Urinary bladder (tissue), 4 donors: Measurements from ENCODE around the gene NDOR1. TPM values are rescaled to one million over a fixed set of nuclear protein-coding genes. Genes with fewer than 3 reads are reported as not detected.
"Not testable (repeated sequence)": the region's sequence is repeated elsewhere in the genome, so short reads cannot be mapped to it uniquely, and the experiment has no call there.

Experiments
- DNase-seq: peaks from one replicate; pipeline ENCODE4 v3.0.0-alpha.2; 2015; ENCODE audit errors: extremely low spot score
- H3K27ac ChIP-seq: one replicate; pipeline ENCODE4 v1.5.1; 2013; ENCODE audit warnings: low read depth, mild to moderate bottlenecking, moderate library complexity
- H3K36me3 ChIP-seq: one replicate; pipeline ENCODE4 v1.6.1; 2013; ENCODE audit warnings: mild to moderate bottlenecking, moderate library complexity; ENCODE audit not compliant: insufficient read depth
- H3K4me1 ChIP-seq: one replicate; pipeline ENCODE4 v1.6.1; 2013; ENCODE audit warnings: mild to moderate bottlenecking, moderate library complexity; ENCODE audit not compliant: insufficient read depth
- H3K4me3 ChIP-seq: one replicate; pipeline ENCODE4 v1.5.1; 2013; ENCODE audit warnings: low read depth, low read length
- WGBS: extraction: QIAGEN DNeasy Blood & Tissue Kit; methylation state at CpG from one replicate; pipeline ENCODE4 v1.1.7; 2013; 5-methylcytosine and 5-hydroxymethylcytosine counted together
- polyA plus RNA-seq: library from polyadenylated mRNA; stranded (reverse); fragments of 200-250 nt; gene quantifications from one replicate; pipeline ENCODE4 v1.2.3, GENCODE V29; 2013
- total RNA-seq: library from RNA; depleted of rRNA; stranded (reverse); fragments of >200 nt; gene quantifications from one replicate; pipeline ENCODE4 v1.2.3, GENCODE V29; 2014
- donor health status: healthy with polysubstance abuse.
- donor health status: healthy.

NDOR1 gene
- total and polyA plus RNA-seq, 2 donors = 3.2 to 10.4 TPM

DNA sequence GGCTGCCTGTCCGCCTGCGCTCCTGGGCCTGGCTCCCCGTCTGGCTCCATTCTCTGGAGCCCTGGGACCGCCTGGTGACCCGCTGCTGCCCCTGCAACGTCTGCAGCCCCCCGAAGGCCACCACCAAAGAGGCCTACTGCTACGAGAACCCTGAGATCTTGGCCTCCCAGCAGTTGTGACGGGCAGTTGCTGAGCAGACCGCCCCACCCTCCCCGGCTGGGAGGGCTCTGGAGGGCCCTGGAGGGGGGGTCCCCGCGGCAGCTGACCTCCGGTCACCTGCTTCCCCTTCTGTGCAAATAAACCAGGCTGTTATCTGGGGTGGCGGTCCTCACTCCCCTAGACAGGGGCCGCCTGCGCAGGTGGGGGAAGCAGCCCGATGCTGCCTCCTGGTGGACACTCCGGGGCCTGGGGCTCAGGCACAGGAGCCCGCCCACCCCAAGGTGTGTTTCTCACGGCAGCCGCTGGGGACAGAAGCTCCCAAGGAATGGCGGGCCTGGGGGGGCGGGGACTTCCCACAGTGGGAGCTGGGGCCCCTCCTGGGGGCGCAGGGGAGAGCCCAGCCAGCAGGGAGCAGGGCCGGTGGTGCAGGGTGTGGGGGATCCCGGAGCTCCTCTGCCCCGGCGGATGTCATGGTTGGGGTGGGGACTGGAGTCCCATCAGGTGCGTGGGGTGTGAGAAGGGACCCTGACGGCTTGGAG lies 30.9 kb downstream of the NDOR1 start:
- H3K4me1 ChIP-seq = no peaks in the 10 kb centered on the region
- no peak for DNase-seq
- no peak overlapping the region for H3K4me3 ChIP-seq
- H3K36me3 ChIP-seq = no peaks in the 10 kb centered on the region
- H3K27ac ChIP-seq = no peak overlapping the region
- 9% methylated on average over 31 of the region's 31 CpGs for WGBS

GRCh38 chr9:137236936-137237421 lies 31.5 kb downstream of the NDOR1 start:
- Histone ChIP-seq H3K4me1 (no peaks in the 10 kb centered on the region), H3K27ac (no peak overlapping the region), H3K36me3 (no peaks in the 10 kb centered on the region), H3K4me3 (no peak overlapping the region)
- no peak for DNase-seq
- WGBS = 46% methylated on average over 11 of the region's 11 CpGs

- no peaks in the 10 kb centered on the region for H3K4me1 ChIP-seq
Observed at GRCh38 chr9:137237759-137238726, 32.5 kb downstream of the NDOR1 start.

DNA sequence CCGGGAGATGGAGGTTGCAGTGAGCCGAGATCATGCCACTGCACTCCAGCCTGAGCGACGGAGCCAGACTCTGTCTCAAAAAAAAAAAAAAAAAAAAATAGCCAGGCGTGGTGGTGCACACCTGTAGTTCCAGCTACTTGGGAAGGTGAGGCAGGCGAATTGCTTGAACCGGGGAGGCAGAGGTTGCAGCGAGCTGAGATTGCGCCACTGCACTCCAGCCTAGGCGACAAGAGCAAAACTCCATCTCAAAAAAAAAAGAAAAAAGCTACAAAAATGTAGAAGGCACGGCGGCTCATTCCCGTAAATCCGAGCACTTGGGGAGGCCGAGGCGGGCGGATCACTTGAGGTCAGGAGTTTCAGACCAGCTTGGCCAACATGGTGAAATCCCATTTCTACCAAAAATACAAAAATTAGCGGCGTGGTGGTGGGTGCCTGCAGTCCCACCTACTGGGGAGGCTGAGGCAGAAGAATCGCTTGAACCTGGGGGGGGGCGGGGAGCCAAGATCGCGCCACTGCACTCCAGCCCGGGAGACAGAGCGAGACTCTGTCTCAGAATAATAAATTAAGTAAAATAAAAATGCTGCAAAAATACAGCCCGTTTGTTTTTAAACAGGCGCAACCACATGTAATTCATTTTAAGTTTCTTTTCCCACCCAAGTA lies 34.2 kb downstream of the NDOR1 start:
- H3K4me1 ChIP-seq, DNase-seq, H3K36me3 ChIP-seq: not testable (repeated sequence)
- H3K27ac ChIP-seq = peak overlapping the region; percentile 85
- H3K4me3 ChIP-seq = peak overlapping the region; percentile 49
- 46% methylated on average over 27 of the region's 27 CpGs for WGBS

More at GRCh38 chr9:137237759-137238726, 32.5 kb downstream of the NDOR1 start:
- no peak for DNase-seq
- 71% methylated on average over 13 of the region's 13 CpGs for WGBS
- Histone ChIP-seq H3K4me3 (no peak overlapping the region), H3K36me3 (no peaks in the 10 kb centered on the region), H3K27ac (no peak overlapping the region)

DNA sequence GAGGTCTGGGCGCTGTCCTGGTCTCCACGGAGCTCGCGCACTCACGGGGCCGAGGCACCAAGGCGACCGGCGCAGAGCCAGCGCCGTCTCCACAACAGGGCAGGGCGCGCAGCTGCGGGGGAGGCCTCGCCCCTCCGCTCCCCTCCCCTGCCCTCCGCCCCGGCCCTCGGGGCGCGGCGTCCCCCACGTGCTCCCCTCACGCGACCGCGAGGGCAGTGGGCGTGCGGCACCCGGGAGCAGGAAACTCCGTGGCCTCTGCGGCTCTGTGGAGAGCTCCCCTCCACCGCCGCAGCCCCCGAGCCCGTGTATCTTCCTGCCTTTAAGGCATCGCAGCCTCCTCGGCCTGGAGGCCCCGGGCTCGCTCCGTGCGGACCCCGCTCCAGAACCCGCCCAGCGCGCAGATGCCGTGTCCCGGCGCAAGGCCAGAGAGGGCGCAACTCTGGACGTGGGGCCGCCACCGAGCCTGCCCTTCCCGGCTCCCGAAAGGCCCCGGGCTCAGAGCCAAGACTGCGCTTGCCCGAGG lies 34.9 kb downstream of the NDOR1 start:
- WGBS = under 1% methylated on average over 58 of the region's 58 CpGs
- H3K4me1 ChIP-seq = no peaks in the 10 kb centered on the region
- H3K36me3 ChIP-seq = no peaks in the 10 kb centered on the region
- DNase-seq = no peak
- peak overlapping the region; percentile 49 for H3K4me3 ChIP-seq
- H3K27ac ChIP-seq = peak overlapping the region; percentile 85

- H3K36me3 ChIP-seq = no peaks in the 10 kb centered on the region
- H3K4me3 ChIP-seq = peak within 1 kb of the TSS; percentile 84
- no peaks in the 10 kb centered on the region for H3K4me1 ChIP-seq
- WGBS = under 1% methylated on average over 67 of the region's 67 CpGs
- peak within 1 kb of the TSS; percentile 96 for H3K27ac ChIP-seq
- DNase-seq = peak; percentile 99
Observed at GRCh38 chr9:137240841-137241489, 35.5 kb downstream of the NDOR1 start, which contains the start of gene TUBB4B. TUBB4B (plus strand) TSS chr9:137241287; CDS start chr9:137241361, 74 bp downstream.

DNA sequence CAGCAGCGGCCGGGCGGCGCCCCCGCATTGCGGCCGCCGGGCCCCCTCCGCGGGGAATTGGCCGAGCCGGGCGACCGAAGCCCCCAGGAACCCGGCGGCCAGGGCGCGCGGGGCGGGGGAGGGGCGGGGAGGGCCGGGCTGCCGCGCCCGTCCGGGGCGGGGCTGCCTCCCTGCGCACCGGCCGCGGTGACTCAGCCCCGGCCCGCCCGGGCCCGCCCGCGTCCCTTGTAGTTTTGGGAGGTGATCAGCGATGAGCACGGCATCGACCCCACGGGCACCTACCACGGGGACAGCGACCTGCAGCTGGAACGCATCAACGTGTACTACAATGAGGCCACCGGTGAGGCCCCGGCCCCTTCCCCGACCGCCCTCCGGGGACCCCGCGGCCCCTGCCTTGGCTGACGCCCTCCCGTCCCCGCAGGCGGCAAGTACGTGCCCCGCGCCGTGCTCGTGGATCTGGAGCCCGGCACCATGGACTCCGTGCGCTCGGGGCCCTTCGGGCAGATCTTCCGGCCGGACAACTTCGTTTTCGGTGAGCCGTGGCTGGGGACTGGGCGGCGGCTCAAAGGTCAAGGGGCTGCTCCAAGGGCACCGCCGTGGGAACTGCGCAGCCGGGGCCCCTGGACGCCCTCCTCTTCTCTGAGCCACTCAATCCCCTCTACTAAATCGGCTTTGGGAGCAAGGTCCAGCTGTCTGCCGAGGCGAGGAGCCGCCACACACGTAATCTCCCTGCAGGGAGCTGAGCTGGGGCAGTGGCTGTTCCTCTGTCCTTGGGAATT lies 36.2 kb downstream of the NDOR1 start:
- Histone ChIP-seq H3K4me1 (no peaks in the 10 kb centered on the region), H3K36me3 (no peaks in the 10 kb centered on the region), H3K4me3 (peak overlapping the region; percentile 84), H3K27ac (peak overlapping the region; percentile 96)
- 2% methylated on average over 83 of the region's 83 CpGs for WGBS
- DNase-seq = no peak

- WGBS = 75% methylated on average over 36 of the region's 36 CpGs
- Histone ChIP-seq H3K4me3 (peak overlapping the region; percentile 84), H3K4me1 (no peaks in the 10 kb centered on the region), H3K36me3 (no peaks in the 10 kb centered on the region), H3K27ac (peak overlapping the region; percentile 13)
- DNase-seq = no peak
Observed at GRCh38 chr9:137242269-137243203, 37.0 kb downstream of the NDOR1 start.

- H3K27ac ChIP-seq, H3K4me1 ChIP-seq: not testable (repeated sequence)
- WGBS = 92% methylated on average over 18 of the region's 18 CpGs
Observed at GRCh38 chr9:137243266-137243625, 37.7 kb downstream of the NDOR1 start.

DNA sequence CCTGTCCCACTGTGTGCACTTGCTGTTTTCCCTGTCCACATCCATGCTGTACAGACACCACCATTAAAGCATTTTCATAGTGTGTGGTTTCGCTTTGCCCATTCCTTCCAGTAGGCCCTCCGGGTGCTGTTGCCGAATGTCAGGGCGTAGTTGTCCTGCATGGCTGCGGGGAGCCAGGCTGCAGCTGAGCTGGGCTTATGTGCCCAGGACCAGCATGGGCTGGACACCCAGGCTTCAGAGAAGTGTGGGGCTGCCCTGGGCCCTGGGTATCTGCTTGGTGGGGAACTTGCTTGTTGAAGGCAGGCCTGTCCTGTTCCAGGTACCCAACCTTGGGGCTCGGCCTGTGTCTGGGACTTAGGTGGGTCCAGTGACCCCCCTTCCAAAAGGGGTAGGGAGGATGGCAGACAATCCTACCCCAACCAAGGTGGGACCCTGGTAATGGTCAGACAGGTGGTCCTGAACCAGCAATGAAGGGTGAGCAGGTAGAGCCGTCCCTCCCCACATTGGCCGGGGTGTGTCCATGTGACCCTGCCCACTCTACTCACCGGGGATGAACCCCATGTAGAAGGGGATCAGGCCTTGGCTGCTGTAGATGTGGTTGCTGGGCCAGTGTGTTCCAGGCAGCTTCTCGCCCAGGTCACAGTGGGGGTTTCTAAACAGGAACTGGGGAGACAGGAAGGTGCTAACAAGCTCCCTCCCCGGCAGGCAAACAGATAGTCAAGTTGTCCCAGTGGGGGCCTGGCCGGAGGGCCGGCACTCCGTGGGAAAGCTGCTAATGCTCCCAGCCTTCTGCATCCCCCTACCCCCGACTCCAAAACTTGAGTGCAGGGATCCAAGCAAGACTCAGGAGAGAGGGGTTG lies 38.4 kb downstream of the NDOR1 start:
- Histone ChIP-seq H3K36me3 (no peaks in the 10 kb centered on the region), H3K4me3 (no peak overlapping the region), H3K4me1 (no peaks in the 10 kb centered on the region), H3K27ac (no peak overlapping the region)
- DNase-seq = no peak
- 65% methylated on average over 15 of the region's 15 CpGs for WGBS

More at GRCh38 chr9:137243266-137243625, 37.7 kb downstream of the NDOR1 start:
- DNase-seq, H3K4me3 ChIP-seq, H3K36me3 ChIP-seq: not testable (repeated sequence)
